WI38 (cell line): ENCODE measurements around the gene PRDM11.

ENCODE experiments used
- H3K4me3 ChIP-seq: 2 replicates; pipeline ENCODE4 v1.5.1; 2011; ENCODE audit warnings: low read depth, mild to moderate bottlenecking, control low read depth, low read length
- CTCF ChIP-seq: IDR thresholded peaks from 2 replicates; pipeline ENCODE4 v1.5.1; 2012; ENCODE audit warnings: low read depth, mild to moderate bottlenecking, control low read depth, low read length

PRDM11 gene

DNA sequence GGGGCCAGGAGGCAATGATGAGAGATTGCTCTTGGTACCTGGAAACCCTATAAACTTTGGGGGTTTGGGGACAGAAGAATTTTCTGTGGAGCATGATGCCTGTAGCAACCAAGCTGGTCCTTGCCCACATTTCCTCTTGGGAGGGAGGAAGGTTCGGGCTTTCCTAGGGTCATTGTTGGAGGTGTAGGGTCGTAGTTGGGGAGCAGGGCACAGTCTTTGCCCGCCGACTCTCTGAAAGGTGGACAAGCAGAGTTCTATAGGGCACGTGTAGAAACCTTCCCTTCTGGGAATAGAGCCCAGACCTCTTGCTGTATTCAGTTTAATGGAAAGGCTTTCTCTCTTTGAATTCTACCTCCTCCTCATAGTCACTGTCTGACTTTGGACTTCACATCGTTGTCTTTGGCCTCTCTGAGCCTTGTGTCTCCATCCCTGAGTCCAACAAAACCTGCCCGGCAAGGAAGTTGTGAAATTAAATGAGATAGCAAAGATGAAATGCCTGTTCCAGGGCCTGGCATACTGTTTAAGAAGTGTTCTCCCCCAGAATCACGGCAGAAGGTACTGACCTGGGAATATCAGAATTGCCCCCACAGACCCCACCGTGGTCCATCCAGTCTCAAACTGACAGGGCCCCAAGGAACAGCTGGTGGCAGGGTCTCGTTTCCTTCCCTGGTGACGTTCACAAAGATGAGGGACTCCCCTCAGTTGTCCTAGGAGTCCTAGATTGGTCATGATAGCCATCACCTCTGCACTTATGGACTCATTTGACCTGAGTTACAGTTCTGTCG, 1.6 kb downstream of the PRDM11 start:
- no peak for TF ChIP-seq CTCF
- no peak overlapping the region for H3K4me3 ChIP-seq

- TF ChIP-seq CTCF = no peak
Observed at GRCh38 chr11:45149483-45150056, 3.1 kb downstream of the PRDM11 start.

DNA sequence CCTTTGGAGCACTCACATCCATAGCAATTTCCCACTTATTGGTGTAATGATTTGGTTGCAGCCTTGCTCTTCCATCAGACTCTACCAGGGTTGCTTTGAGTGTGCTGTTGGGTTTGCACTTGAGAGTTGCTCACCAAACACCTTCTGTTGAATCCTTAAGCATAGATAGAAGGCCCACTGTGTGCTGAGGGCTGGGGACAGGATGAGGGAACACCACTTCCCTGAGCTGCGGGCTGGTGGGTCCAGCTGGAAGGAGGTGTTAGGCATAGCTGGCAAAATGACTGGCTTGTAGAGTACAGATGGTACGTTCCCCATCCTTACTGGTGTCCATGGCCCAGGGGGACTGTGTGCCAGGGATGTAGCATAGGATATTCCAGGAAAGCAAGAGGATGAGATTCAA, 3.9 kb downstream of the PRDM11 start:
- no peak for TF ChIP-seq CTCF
- H3K4me3 ChIP-seq = no peak overlapping the region

More at GRCh38 chr11:45149483-45150056, 3.1 kb downstream of the PRDM11 start:
- no peak overlapping the region for H3K4me3 ChIP-seq

GRCh38 chr11:45150943-45151342, 4.5 kb downstream of the PRDM11 start:
- TF ChIP-seq CTCF = no peak
- no peak overlapping the region for H3K4me3 ChIP-seq

DNA sequence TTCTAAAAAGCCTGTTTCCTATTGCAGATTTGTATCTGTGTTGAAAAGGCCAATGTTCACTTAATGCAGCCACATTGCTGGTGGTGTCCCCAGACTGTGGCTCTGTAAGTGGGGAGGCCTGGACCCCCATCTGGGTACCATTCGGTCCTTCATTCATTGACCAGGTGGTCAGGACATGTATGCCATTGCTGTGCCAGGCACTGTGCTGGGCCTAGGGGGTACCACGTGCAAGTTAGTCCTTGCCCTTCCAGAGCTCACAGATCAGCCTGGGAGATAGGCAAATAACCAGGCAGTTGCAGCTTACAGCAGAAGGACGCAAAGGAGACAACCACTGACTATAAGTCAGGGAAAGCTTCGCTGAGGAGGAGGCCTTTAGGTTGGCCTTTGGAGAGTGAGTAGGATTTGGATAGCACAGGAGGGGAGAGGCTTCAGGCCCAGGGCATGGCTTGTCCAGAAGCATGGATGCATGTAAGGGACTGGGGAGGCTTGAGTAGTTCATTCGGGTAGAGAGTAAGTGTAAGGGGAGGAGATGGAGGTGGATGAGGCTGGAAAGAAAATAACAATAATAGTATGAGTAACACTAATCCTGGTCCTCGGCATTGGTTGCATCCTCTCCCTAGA, 5.0 kb downstream of the PRDM11 start:
- no peak overlapping the region for H3K4me3 ChIP-seq
- TF ChIP-seq CTCF = no peak

- TF ChIP-seq CTCF = no peak
- H3K4me3 ChIP-seq = no peak overlapping the region
Observed at GRCh38 chr11:45152740-45153595, 6.5 kb downstream of the PRDM11 start.
